ENCODE results near the gene HIBCH.

The HIBCH gene

DNA sequence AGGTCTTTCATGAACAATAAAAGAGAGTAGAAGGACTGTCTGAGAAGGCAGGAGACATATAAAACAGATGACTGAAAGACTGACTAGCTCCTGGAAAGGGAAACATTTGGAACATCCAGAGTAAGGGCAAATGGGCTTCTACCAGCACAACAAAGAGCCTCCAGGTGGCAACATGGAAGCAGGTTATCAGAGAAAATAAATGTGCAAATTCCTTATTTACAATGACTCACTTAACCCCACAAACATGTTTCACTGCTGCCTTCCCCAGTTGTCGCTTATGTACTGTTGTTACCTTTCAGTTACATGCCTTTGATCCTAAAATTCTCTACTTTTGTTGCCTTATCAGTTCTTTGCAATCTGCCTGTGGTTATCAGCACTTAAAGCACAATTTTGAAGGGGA is 117.0 kb downstream of the HIBCH start:
- no peak for DNase-seq (ENCODE audit: extremely low spot score, insufficient read length, low read depth)
- FAIRE-seq: no peak

- DNase-seq (ENCODE audit: extremely low spot score, insufficient read length, low read depth): no peak
- no peak for FAIRE-seq
Measured at GRCh38 chr2:190202018-190202417, 117.6 kb downstream of the HIBCH start.

- no peak for FAIRE-seq
Measured at GRCh38 chr2:190200603-190201002, 119.0 kb downstream of the HIBCH start.

GRCh38 chr2:190199530-190199929 is 120.1 kb downstream of the HIBCH start:
- DNase-seq (ENCODE audit: extremely low spot score, insufficient read length, low read depth): no peak
- no peak for FAIRE-seq

More at GRCh38 chr2:190200603-190201002, 119.0 kb downstream of the HIBCH start:
- DNase-seq (ENCODE audit: extremely low spot score, insufficient read length, low read depth): no peak

DNA sequence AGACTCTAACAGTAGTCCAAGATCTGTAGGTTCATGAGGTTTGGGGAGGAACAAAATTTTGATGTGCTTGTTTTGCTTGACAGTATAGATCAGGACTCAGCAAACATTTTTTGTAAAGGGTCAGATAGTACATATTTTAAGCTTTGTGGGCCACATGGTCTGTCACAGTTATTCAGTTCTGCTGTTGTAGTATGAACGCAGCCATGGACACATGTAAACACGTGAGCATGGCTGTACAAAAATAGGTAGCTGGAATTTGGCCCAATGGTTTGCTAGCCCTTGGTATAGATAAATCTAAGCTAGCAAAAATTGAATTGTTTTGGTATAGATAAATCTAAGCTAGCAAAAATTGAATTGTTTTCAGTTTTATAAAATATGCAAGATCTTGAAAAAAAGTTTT is 120.5 kb downstream of the HIBCH start:
- DNase-seq (ENCODE audit: extremely low spot score, insufficient read length, low read depth) (no peak), FAIRE-seq (no peak)

GRCh38 chr2:190197143-190197720 is 122.4 kb downstream of the HIBCH start:
- no peak for FAIRE-seq

DNA sequence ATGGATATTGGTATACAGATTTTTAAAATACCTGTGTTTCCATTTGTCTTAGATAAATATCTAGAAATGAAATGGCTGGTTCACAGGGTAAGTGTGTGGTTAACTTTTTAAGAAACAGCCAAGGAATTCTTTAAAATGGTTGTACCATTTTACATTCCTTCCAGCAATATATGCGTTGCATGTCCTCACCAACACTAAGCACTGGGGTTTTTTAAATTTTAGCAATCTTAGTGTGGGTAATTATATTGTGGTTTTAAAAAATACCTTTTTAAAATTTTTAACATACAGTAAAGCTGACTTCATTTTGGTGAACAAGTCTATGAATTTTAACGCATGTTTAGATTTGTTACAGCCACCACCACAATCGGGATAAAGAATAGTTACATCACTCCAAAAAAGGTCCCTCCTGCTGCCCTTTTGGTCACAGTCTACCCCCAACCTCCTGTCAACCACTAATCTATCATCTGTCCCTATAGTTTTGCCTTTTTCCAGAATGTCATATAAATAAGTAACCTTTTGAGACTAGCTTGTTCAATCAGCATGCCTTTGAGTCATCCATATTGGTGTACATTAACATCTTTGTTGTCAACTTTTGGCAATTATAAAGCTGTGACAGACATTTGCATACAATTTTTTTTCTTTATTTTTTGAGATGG is 129.0 kb downstream of the HIBCH start:
- FAIRE-seq: no peak
- DNase-seq (ENCODE audit: extremely low spot score, insufficient read length, low read depth): no peak

More at GRCh38 chr2:190197143-190197720, 122.4 kb downstream of the HIBCH start:
- DNase-seq (ENCODE audit: extremely low spot score, insufficient read length, low read depth): no peak

- FAIRE-seq: peak; percentile 70
- DNase-seq (ENCODE audit: extremely low spot score, insufficient read length, low read depth): no peak
Measured at GRCh38 chr2:190188289-190188688, 131.3 kb downstream of the HIBCH start.

DNA sequence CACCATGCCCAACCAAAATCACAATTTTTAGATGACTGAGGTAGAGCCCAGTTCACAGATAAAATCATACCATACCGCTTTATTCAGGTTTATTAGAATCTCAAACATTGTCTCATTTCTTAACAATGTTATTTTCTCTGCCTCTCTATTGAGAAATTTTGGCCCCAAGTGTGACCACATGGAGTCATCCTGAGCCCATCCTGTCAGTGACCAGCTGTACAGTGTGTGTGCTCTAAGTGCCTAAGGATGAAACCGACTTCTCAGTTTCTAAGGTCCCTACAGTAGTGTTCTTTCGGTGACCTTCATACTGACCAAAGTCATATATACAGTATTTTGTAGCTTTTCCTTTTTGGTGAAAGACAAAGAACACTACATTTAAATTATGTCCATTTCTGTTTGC is 133.4 kb downstream of the HIBCH start:
- no peak for DNase-seq (ENCODE audit: extremely low spot score, insufficient read length, low read depth)
- FAIRE-seq: no peak

DNA sequence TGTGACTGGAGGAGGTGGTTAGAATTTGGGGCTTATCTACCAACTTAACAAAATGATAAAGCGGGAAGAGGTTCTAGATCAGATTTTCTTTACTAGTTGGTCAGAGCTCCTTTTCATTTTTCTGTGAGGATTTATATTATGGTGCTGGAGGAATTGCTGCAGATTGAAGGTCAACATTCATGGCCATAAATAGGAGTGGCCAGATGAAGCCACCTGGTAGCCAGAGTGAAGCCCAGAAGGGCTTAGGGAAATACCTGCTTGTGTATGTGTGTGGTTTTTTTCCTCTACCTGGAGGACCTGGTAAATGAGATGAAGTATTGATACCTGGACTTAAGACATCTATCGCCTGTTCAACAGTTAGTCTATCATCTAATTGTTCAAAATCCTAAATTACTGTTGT is 134.2 kb downstream of the HIBCH start:
- no peak for DNase-seq (ENCODE audit: extremely low spot score, insufficient read length, low read depth)
- peak; percentile 41 for FAIRE-seq

DNA sequence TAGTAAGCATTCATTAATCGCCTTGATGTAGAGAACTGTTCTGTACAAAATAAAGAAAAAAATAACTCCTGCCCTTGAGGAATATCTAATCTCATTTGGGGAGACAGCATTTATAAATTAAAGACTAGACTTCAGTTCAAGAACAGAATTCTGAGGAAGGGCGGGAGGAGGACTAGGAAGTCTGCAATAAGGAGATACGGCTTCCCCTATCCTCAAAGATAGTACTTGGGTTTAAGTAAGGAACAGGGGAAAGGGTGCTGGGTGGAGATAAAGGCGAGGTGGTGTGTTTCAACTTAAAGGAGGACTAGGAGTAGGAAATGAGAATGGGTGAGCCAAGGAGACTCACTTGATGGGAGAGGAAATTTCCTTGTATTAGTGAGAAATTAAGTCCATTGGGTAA is 135.2 kb downstream of the HIBCH start:
- no peak for DNase-seq (ENCODE audit: extremely low spot score, insufficient read length, low read depth)
- FAIRE-seq: no peak

GRCh38 chr2:190183539-190183938 is 136.1 kb downstream of the HIBCH start:
- FAIRE-seq (peak; percentile 57), DNase-seq (ENCODE audit: extremely low spot score, insufficient read length, low read depth) (no peak)

- DNase-seq (ENCODE audit: extremely low spot score, insufficient read length, low read depth) (no peak), FAIRE-seq (peak; percentile 71)
Measured at GRCh38 chr2:190182071-190182524, 137.5 kb downstream of the HIBCH start.

- DNase-seq (ENCODE audit: extremely low spot score, insufficient read length, low read depth) (no peak), FAIRE-seq (peak; percentile 67)
Measured at GRCh38 chr2:190181123-190181669, 138.4 kb downstream of the HIBCH start.

DNA sequence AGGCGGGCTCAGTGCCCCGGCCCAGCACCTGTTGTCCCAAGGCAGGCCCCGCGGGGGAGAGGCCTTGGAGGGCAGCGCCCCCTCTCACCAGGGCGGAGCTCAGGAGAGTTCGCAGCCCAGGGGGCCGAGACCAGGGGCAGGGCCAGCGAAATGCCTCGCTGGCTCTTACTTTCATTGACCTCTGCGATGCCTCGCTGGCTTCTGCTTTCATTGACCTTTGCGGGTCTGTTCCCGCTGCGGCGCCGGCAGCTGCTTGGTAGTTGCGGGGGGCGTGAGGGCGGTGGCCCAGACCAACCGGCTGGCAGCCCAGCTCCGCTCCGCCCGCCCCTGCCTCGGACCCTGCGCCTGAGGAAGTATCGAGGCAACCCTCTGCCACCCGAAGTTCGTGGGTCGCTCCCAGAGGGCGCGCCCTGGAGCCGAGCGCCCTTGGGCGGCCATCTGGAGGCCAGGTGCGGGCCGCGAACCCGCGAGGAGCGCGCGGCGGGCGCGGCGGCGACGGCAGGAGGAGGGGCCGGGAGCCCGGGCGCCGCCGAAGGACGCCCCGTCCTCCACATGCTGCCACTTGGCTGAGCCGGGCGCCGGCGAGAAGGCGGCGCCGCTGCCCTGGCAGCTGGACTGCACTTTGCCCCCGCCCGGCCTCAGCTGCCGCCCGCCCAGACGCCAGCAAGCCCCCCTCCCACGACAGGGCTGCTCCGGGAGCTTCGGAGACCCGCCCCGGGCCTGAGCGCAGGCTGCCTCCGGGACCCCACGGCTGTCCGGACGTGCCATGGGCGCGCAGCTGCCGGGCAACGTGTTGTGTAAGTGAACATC is 139.1 kb downstream of the HIBCH start:
- DNase-seq (ENCODE audit: extremely low spot score, insufficient read length, low read depth) (peak; percentile 60), FAIRE-seq (peak; percentile 88)

- no peak for DNase-seq (ENCODE audit: extremely low spot score, insufficient read length, low read depth)
- FAIRE-seq: no peak
Measured at GRCh38 chr2:190179754-190180312, 139.8 kb downstream of the HIBCH start.

DNA sequence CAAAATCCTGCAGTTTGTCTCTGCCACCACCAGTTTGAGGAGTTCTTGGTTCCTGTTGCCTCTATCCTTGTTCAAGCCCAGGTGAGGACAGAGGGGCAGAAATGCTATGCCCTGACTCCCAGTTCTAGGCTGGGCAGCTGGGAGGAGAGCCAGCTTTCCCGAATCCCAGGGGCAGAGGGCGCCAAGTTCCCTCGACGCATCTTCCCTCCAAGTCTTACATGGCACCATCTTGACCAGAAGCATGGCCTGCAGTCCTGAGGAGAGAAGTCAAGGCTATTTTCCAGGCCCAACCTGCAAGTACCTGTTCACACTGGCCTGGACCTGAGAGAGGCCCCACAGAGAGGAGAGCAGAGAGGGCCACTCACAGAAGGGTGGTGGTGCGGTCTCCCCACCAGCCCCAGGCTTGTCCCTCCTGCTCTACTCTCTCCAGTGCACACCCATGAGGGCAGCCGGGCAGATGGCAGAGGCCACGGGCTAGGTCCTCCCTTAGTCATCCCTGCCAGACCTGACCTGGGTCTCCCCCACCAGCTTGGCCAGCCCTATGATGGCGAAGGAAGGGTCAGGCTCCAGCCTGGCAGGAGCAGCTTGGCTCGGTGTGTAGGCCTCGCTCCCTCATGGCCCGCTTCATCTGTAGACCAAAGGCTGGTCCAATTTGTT is 141.4 kb downstream of the HIBCH start:
- FAIRE-seq (no peak), DNase-seq (ENCODE audit: extremely low spot score, insufficient read length, low read depth) (no peak)

DNA sequence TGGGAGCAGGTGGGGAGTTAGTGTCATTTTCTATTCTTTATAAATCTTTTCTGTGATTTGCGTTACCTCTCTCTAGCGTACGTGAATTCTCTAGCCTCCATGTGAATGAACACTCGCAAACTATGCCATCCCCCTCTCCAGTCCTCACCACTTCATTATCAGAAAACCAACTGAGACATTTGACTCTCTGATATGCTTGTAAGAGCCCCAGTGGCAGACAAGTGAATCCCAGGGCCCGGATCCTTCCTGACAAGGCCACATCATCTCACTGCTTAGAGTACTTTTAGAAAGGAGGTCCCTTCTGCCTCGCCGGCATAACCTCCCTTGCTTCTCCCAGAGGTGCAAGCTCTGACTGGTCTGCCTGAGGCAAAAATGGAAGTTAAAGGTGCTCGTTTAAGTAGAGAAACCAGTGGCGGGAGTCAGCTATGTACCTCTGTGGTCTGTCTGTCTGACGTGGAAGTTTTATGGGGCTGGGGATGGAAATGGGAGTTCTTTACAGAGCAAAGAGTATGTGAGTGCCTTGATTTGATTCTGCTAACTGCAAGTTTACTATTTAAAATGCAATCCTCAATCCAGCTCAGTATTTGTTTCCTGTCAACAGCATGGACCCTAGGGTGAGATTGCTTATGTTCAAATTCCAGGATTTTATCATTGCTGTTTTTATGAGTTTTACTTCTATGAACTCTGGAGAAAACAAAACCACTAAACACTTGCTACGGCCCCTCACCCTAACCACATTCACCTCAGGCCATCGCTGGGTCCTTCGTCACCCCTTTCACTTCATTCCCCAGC is 142.2 kb downstream of the HIBCH start:
- DNase-seq (ENCODE audit: extremely low spot score, insufficient read length, low read depth): no peak
- no peak for FAIRE-seq

GRCh38 chr2:190173392-190173791 is 146.2 kb downstream of the HIBCH start:
- no peak for DNase-seq (ENCODE audit: extremely low spot score, insufficient read length, low read depth)
- no peak for FAIRE-seq
